Muscle layer of duodenum (tissue), 2 donors: Measurements from ENCODE around the gene NRM.

Experiments used
- H3K27ac ChIP-seq: one replicate; pipeline ENCODE4 v1.7.0; 2013; ENCODE audit warnings: mild to moderate bottlenecking, low read length
- H3K27me3 ChIP-seq: one replicate; pipeline ENCODE4 v1.7.0; 2013; ENCODE audit warnings: low read depth, mild to moderate bottlenecking, control low read depth, low read length
- H3K36me3 ChIP-seq, 2 donors: one replicate each; pipeline ENCODE4 v1.7.0; 2013; ENCODE audit warnings: low read length in 2 of 2, control low read depth in 1 of 2, mild to moderate bottlenecking in 1 of 2; ENCODE audit not compliant: insufficient read depth in 2 of 2, control insufficient read depth in 1 of 2
- H3K4me1 ChIP-seq, 2 donors: one replicate each; pipeline ENCODE4 v1.7.0; 2013; ENCODE audit warnings: low read length in 2 of 2, mild to moderate bottlenecking in 2 of 2, control low read depth in 1 of 2, moderate library complexity in 1 of 2; ENCODE audit not compliant: insufficient read depth in 2 of 2, control insufficient read depth in 1 of 2
- H3K4me3 ChIP-seq, 2 donors: one replicate each; pipeline ENCODE4 v1.7.0; 2013; ENCODE audit warnings: low read length in 2 of 2, low read depth in 1 of 2, mild to moderate bottlenecking in 1 of 2
- H3K9me3 ChIP-seq, 2 donors: one replicate each; pipeline ENCODE4 v1.7.0; 2013; ENCODE audit warnings: low read length in 2 of 2, control low read depth in 1 of 2, mild to moderate bottlenecking in 1 of 2; ENCODE audit not compliant: control insufficient read depth in 1 of 2
- donor health status: healthy.

NRM gene, protein sequence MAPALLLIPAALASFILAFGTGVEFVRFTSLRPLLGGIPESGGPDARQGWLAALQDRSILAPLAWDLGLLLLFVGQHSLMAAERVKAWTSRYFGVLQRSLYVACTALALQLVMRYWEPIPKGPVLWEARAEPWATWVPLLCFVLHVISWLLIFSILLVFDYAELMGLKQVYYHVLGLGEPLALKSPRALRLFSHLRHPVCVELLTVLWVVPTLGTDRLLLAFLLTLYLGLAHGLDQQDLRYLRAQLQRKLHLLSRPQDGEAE

DNA sequence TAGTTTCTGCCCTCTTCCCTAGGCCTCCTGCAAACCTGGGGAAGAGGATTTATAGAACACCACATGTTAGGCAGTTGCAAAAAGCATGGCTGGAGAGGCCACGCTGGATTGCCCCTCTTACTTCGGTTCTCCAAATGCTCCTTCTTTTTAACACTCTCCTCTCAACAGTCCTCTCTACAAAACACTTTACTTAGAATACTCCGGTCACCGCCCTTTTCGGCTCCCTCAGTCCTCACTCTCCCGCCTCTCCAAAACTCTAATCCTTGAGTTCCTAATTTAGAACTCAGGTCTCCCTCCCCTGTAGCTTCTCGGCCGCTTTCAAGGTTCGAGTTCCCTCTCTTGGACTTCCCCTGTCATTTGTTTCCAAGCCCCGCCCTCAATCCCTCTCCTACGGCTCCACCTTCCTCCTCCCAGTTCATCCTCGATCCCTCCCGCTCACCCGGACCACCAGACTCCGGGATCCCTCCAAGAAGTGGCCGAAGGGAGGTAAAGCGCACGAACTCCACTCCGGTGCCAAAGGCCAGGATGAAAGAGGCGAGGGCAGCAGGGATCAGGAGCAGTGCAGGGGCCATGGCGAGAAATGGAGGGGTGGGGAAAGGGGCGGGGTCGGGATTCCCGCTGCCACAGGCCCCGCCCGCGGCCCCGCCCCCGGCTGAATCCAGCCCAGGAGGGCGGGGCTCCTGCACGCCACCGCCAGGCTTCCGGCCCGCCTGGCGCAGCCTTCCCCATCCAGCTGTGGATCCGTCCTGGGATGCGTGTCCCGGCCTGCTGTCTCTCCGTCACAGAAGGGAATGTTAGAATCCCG lies at the start of gene NRM:
TSS of gene NRM (minus strand) at position 582 of the 805 bp plus-strand sequence. CDS start at position 572, 10 bp downstream.
- Histone ChIP-seq H3K36me3 (peaks cover 0 to 6% of the 10 kb centered on the region in 2 donors), H3K27me3 (no peaks in the 10 kb centered on the region), H3K27ac (peak within 1 kb of the TSS; percentile 68), H3K9me3 (no peaks in the 10 kb centered on the region), H3K4me3 (peak within 1 kb of the TSS; percentile 74 to 91), H3K4me1 (peaks cover 24 to 25% of the 10 kb centered on the region in 2 donors)

DNA sequence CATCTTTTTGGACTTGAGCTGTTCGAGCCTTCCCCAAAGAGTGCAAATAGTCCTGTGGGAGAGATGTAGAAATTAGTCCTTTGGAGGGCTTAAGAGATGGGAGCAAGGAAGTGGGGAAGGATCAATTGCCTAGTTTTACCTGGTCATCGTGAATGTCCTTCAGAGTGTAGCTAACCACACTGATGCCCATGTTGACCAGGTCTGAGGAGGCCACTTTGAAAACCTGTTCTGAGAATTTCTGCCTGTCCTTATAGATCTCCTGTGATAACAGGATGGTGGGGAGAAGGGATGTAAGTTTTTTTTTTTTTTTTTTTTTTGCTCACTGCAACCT lies 49.7 kb upstream of the NRM start:
- Histone ChIP-seq H3K9me3 (no peaks in the 10 kb centered on the region), H3K27ac (no peak overlapping the region), H3K36me3 (peaks cover 28 to 49% of the 10 kb centered on the region in 2 donors), H3K27me3 (no peaks in the 10 kb centered on the region), H3K4me3 (no peak overlapping the region), H3K4me1 (peaks cover 8 to 29% of the 10 kb centered on the region in 2 donors)

DNA sequence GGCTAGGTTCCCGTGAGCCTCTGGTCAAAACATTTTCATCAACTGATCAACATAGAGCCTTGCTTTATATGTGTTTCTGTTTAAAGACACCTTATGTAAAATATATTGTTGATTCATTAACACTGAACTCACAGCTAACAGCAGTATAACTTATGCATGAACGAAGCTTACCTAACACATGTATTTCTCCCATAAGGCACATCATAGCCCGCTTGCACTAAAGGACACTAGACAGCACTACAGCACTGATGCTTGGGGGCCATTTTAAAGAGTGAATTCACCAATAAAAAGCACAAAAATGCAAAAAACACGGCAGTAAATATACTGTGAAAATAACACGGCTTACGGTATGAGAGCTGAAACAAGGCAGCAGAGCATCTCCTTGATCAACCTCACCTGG lies 47.7 kb upstream of the NRM start:
- Histone ChIP-seq H3K4me1 (peaks cover 8 to 29% of the 10 kb centered on the region in 2 donors), H3K4me3 (no peak overlapping the region), H3K9me3 (no peaks in the 10 kb centered on the region), H3K27me3 (no peaks in the 10 kb centered on the region), H3K36me3 (peaks cover 31 to 68% of the 10 kb centered on the region in 2 donors), H3K27ac (no peak overlapping the region)

DNA sequence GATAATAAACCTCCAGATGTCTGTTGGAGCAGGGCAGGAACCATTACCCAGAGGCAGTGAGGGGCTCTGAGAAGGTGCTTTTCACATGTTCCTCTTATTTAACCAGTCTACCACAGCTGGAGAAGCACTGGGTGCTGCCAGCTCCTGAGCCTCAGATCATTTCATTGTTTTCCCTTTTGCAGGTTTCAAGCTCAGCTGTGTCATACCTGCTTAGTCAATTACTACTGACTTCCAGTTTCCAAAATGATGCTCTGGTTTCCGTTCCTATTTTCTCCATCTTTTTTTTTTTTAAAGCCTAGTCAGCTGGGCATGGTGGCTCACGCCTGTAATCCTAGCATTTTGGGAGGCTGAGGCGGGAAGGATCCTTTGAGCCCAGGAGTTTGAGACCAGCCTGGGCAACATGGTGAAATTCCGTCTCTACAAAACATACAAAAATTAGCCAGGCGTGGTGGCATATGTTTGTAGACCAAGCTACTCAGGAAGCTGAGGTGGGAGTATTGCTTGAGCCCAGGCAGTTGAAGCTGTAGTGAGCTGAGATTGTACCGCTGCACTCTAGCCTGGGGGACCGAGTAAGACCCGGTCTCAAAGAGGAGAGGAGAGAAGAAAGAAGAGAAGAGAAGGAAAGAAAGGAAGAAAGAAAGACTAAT lies 45.0 kb upstream of the NRM start:
- Histone ChIP-seq H3K4me1 (peaks cover 0 to 21% of the 10 kb centered on the region in 2 donors), H3K27ac (no peak overlapping the region), H3K9me3 (no peaks in the 10 kb centered on the region), H3K36me3 (peaks cover 35 to 81% of the 10 kb centered on the region in 2 donors), H3K27me3 (no peaks in the 10 kb centered on the region), H3K4me3 (no peak overlapping the region)

DNA sequence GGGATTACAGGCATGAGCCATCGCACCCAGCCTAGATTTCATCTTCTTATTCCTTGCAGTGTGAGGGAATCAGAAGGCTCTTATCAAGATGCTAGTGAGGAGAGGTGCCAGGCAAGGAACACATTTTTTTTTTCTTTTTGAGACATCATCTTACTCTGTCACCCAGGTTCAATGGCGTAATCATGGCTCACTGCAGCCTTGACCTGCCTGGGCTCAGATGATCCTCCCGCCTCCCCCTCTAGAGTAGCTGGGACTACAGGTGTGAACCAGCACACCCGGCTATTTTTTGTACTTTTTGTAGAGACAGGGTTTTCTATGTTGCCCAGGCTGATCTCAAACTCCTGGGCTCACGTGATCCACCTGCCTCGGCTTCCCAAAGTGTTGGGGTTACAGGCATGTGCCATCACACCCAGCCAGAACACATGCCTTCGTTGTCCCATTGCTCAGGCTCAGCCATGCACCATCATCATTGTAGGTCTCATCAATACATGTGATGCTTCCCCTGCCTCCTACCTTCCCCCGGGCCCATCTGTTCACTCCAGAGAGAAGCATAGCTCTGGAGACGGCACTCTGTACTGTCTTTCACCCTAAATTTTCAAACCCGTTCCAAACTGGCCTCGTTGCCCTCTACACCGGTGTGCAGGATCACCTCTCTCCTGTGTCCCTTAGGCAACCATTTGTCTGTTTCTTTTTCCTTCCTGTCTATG lies 41.6 kb upstream of the NRM start:
- no peaks in the 10 kb centered on the region for H3K9me3 ChIP-seq
- H3K27me3 ChIP-seq: no peaks in the 10 kb centered on the region
- peaks cover 35 to 75% of the 10 kb centered on the region in 2 donors for H3K36me3 ChIP-seq
- H3K4me3 ChIP-seq: no peak overlapping the region
- H3K27ac ChIP-seq: no peak overlapping the region
- H3K4me1 ChIP-seq: peaks cover 0 to 9% of the 10 kb centered on the region in 2 donors

DNA sequence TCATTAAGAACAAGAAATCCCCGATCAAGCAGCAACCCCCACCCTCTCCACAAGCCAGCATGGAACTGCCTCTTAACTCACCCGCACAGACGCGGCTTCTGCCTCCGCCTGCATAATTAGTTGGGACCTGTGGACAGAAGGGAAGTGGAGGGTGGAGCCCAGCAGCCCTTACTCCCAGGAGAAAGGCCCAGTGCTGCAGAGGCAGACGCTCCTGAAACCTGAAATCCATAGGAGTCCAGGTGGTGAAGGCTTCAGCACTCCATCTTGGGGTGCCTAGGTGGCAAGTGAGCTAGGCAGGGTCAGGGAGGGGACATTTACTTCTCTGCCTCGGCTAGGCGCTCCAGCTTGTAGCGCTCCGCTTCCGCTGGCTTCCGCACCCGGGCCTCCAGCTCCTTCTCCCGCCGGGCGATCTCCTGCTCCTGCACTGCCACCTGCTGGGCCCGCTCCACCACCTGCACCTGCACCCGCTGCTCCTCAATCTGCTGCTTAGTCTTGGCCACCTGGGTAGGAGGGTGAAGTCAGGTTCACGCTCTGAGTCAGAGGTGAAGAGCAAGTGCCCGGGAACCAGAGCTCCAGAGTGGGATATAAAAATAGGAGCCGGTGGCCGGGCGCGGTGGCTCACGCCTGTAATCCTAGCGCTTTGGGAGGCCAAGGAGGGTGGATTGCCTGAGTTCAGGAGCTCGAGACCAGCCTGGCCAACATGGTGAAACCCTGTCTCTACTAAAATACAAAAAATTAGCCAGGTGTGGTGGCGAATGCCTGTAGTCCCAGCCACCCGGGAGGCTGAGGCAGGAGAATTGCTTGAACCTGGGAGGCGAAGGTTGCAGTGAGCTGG lies 40.0 kb upstream of the NRM start:
- Histone ChIP-seq H3K4me3 (peak overlapping the region in 1 of 2 donors; percentile 28), H3K27ac (no peak overlapping the region), H3K9me3 (no peaks in the 10 kb centered on the region), H3K4me1 (peaks cover 0 to 11% of the 10 kb centered on the region in 2 donors), H3K36me3 (peaks cover 45 to 78% of the 10 kb centered on the region in 2 donors), H3K27me3 (no peaks in the 10 kb centered on the region)

DNA sequence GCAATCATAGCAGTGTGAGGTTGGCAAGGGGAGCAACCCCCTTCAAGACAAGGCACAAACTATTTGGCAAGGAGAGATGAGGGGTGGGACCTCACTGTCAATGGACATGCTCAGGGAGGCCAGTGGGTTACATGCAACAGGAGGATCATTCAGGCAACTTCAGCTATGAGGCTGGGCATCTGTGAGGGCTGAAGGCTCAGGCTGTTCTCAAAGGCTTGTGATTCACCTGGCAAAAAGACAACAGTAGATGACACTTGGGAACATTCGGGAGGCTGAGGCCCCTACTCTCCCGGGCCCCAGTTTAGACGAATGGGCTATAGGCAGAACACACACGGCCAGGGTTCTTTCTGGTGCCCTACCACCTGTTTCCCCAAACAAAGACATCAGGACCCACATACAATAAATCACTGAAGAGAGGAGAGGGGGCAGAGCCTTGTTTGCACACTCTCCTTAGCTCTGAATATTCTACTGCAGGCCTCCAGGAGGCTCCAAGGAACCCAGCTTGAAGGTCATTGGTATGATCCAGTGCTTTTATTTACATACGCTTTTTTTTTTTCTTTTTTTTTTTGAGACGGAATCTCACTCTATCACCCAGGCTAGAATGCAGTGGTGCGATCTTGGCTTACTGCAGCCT lies 37.3 kb upstream of the NRM start:
- Histone ChIP-seq H3K27ac (no peak overlapping the region), H3K36me3 (peaks cover 62 to 75% of the 10 kb centered on the region in 2 donors), H3K4me1 (peaks cover 0 to 33% of the 10 kb centered on the region in 2 donors), H3K4me3 (no peak overlapping the region), H3K9me3 (no peaks in the 10 kb centered on the region), H3K27me3 (no peaks in the 10 kb centered on the region)

DNA sequence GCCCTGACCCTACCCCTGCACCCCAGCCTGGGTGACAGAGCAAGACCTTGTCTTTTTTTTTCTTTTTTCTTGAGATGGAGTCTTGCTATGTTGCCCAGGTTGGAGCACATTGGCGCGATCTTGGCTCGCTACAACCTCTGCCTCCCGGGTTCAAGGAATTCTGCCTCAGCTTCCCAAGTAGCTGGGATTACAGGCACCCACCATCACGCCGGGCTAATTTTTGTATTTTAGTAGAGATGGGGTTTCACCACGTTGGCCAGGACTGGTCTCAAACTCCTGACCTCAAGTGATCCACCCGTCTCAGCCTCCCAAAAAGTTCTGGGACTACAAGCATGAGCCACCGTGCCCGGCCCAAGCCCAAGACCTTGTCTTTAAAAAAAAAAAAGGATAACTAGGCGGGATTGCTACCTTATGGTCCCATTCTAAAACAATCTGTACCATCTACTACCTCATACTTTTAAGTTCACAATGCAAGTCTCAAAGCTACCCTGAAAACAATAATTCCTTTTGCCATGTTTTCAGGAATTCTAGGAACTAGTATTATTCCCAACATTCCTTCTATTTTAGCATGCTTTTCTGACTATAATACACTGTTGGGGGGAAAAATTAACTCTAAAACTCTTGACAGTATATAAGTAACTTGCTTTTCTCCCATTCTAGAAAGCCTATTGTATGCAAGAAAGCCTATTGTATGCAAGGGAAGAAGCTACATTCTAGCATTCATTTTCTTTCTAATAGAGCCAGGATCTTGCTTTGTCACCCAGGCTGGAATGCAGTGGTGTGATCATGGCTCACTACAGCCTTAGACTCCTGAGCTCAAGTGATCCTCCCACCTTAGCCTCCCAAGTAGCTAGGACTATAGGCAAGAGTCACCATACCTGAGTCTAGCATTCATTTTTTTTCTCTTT lies 36.0 kb upstream of the NRM start:
- Histone ChIP-seq H3K27me3 (no peaks in the 10 kb centered on the region), H3K27ac (no peak overlapping the region), H3K9me3 (no peaks in the 10 kb centered on the region), H3K36me3 (peaks cover 60 to 71% of the 10 kb centered on the region in 2 donors), H3K4me1 (peaks cover 0 to 45% of the 10 kb centered on the region in 2 donors), H3K4me3 (no peak overlapping the region)

DNA sequence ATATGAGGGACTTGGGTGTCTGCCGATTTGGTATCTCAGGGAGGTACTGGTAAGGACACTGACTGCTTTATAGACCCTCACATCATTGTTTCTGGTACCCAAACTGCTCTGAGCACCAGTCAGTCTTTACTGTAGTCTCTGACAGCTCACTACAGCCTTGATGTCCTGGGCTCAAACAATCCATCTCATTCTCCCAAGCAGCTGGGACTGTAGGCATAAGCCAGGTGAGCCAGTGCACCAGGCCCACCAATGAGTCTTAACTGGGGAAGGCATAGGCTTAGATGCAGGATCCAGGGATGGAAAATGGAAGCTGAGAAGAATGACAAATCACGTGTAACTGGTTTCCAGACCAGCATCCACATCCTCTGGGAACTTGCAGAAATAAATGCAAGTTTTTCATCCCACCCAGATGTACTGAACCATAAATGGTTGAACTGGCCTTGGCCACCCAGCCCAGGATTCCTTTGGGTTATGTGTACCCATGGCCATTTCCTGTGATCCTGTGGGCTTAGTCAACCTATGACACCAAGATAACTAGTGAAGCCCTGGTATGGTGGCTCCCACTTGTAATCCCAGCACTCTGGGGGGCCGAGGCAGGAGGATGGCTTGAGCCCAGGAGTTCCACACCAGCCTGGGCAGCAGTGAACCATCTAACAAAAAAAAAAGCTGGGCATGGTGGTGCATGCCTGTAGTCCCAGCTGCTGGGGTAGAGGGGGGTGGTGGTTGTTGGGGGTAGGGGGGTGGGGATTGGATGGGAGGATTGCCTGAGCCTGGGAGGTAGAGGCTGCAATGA lies 35.1 kb upstream of the NRM start:
- Histone ChIP-seq H3K27me3 (no peaks in the 10 kb centered on the region), H3K36me3 (peaks cover 60 to 66% of the 10 kb centered on the region in 2 donors), H3K4me1 (peaks cover 0 to 47% of the 10 kb centered on the region in 2 donors), H3K9me3 (no peaks in the 10 kb centered on the region), H3K27ac (no peak overlapping the region), H3K4me3 (no peak overlapping the region)
